Measurements from ENCODE around the gene L3MBTL2.
"Not testable (repeated sequence)": the region's sequence is repeated elsewhere in the genome, so short reads cannot be mapped to it uniquely, and the experiment has no call there.

L3MBTL2 gene

GRCh38 chr22:41256254-41257253, 51.4 kb downstream of the L3MBTL2 start:
- no peak for TF ChIP-seq CTCF (IDR thresholded peaks at IDR 0.05; ENCODE audit: insufficient read depth, low read depth, low read length, missing control alignments)
- no peak for DNase-seq (ENCODE audit: low read depth)
- no peak overlapping the region for H3K4me3 ChIP-seq (ENCODE audit: low read depth, low read length)

GRCh38 chr22:41257696-41258095, 52.6 kb downstream of the L3MBTL2 start:
- H3K4me3 ChIP-seq (ENCODE audit: low read depth, low read length): no peak overlapping the region
- no peak for TF ChIP-seq CTCF (IDR thresholded peaks at IDR 0.05; ENCODE audit: insufficient read depth, low read depth, low read length, missing control alignments)
- DNase-seq (ENCODE audit: low read depth): no peak

DNA sequence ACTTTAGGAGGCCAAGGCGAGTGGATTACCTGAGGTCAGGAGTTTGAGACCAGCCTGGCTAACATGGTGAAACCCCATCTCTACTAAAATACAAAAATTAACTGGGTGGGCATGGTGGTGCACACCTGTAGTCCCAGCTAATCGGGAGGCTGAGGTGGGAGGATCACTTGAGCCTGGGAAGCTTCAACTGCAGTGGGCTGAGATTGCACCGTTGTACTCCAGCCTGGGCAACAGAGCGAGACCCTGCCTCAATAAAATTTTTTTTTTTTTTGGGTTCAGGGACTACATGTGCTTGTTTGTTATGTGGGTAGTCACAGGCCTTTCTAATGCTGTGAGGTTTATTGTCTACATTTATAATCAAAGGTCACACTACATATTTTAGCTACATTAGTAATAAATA, 54.6 kb downstream of the L3MBTL2 start:
- not testable (repeated sequence) for H3K4me3 ChIP-seq (ENCODE audit: low read depth, low read length); DNase-seq (ENCODE audit: low read depth)

DNA sequence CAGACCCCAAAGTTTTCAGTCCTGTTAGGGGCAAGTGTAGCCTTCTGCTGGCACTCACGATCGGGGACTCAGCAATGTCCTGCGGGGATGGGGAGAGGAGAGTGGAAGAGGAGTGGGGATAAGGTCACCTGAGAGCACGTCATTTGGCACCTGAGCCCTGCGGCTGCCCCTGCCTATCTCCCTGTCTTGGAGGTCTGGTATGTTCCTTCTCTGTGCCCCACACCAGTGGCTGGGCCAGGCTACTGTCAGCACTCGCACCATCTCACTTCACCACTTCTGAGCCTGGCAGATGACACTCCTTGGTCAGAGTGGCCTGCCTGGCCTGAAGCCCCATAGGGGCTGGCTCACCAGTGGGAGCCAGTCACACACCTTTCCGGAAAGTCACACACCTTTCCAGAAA, 55.8 kb downstream of the L3MBTL2 start:
- no peak for TF ChIP-seq CTCF (IDR thresholded peaks at IDR 0.05; ENCODE audit: insufficient read depth, low read depth, low read length, missing control alignments)
- DNase-seq (ENCODE audit: low read depth): no peak
- H3K4me3 ChIP-seq (ENCODE audit: low read depth, low read length): no peak overlapping the region

GRCh38 chr22:41261541-41262249, 56.6 kb downstream of the L3MBTL2 start:
- H3K4me3 ChIP-seq (ENCODE audit: low read depth, low read length): no peak overlapping the region
- no peak for TF ChIP-seq CTCF (IDR thresholded peaks at IDR 0.05; ENCODE audit: insufficient read depth, low read depth, low read length, missing control alignments)
- no peak for DNase-seq (ENCODE audit: low read depth)

DNA sequence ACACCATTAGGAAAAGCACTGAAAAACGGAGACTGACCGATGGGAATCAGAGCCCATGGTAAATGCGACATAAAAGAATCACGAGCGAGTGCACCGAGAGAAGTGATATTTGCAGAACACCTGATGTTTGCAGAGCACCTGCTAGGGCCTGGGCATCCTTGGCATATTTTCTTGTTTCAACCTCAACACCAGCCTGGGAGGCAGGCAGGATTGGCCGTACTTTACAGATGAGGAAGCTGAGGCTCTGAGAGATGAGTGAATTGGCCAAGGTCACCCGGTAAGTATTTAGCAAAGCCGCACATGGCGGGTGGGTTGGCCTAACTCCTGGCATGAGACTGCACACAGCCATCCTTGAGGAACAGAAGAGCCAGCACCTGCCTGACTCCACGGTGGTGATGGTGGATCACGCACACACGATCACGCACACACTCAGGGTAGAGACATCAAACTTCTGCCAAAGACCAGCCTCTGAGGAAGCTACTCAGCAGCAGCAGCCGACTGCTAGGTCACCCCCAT, 57.2 kb downstream of the L3MBTL2 start:
- H3K4me3 ChIP-seq (ENCODE audit: low read depth, low read length): no peak overlapping the region
- no peak for TF ChIP-seq CTCF (IDR thresholded peaks at IDR 0.05; ENCODE audit: insufficient read depth, low read depth, low read length, missing control alignments)
- no peak for DNase-seq (ENCODE audit: low read depth)

DNA sequence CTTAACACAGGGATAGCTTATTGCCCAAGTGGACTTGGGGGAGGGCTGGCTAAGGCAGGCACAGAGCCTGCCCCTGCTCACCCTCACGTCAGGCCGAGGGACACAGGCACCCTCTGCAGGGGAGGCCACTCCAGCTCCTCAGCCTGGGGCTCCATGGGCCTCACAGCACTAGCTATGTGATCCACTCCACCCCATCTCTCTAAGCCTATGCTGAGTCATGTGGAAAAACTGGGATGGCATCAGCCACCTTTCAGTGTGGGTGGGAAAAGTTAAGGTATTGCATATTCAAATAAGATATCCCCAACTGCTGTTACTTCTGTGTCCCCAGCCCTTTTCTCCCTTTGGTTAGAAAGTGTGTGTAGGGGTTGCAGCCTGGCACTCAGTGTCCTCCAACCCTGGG, 58.6 kb downstream of the L3MBTL2 start:
- DNase-seq (ENCODE audit: low read depth): no peak
- no peak for TF ChIP-seq CTCF (IDR thresholded peaks at IDR 0.05; ENCODE audit: insufficient read depth, low read depth, low read length, missing control alignments)
- no peak overlapping the region for H3K4me3 ChIP-seq (ENCODE audit: low read depth, low read length)
